Mononuclear cell (primary cell): ENCODE measurements around the gene ARID5A. TPM values are rescaled to one million over a fixed set of nuclear protein-coding genes. Genes with fewer than 3 reads are reported as not detected.
"Not testable (repeated sequence)": the region's sequence is repeated elsewhere in the genome, so short reads cannot be mapped to it uniquely, and the experiment has no call there.

Experiments
- H3K27me3 ChIP-seq: 2 replicates; pipeline ENCODE4 v1.6.0; 2011; ENCODE audit warnings: low read length, control low read depth; ENCODE audit not compliant: insufficient read depth
- H3K4me1 ChIP-seq: 2 replicates; pipeline ENCODE4 v1.5.1; 2011; ENCODE audit warnings: mild to moderate bottlenecking, low read length, control low read depth; ENCODE audit not compliant: insufficient read depth
- H3K4me3 ChIP-seq: 2 replicates; pipeline ENCODE4 v1.5.1; 2011; ENCODE audit warnings: mild to moderate bottlenecking, low read length, moderate library complexity
- H3K9me3 ChIP-seq: 2 replicates; pipeline ENCODE4 v1.5.1; 2011; ENCODE audit warnings: low read depth, mild to moderate bottlenecking, control low read depth, low read length
- total RNA-seq: library from RNA; depleted of rRNA; stranded (reverse); fragments of >200 nt; gene quantifications from one replicate; pipeline ENCODE4 v1.2.3, GENCODE V29; 2012

The ARID5A gene, protein sequence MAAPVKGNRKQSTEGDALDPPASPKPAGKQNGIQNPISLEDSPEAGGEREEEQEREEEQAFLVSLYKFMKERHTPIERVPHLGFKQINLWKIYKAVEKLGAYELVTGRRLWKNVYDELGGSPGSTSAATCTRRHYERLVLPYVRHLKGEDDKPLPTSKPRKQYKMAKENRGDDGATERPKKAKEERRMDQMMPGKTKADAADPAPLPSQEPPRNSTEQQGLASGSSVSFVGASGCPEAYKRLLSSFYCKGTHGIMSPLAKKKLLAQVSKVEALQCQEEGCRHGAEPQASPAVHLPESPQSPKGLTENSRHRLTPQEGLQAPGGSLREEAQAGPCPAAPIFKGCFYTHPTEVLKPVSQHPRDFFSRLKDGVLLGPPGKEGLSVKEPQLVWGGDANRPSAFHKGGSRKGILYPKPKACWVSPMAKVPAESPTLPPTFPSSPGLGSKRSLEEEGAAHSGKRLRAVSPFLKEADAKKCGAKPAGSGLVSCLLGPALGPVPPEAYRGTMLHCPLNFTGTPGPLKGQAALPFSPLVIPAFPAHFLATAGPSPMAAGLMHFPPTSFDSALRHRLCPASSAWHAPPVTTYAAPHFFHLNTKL
- total RNA-seq: 191 TPM

DNA sequence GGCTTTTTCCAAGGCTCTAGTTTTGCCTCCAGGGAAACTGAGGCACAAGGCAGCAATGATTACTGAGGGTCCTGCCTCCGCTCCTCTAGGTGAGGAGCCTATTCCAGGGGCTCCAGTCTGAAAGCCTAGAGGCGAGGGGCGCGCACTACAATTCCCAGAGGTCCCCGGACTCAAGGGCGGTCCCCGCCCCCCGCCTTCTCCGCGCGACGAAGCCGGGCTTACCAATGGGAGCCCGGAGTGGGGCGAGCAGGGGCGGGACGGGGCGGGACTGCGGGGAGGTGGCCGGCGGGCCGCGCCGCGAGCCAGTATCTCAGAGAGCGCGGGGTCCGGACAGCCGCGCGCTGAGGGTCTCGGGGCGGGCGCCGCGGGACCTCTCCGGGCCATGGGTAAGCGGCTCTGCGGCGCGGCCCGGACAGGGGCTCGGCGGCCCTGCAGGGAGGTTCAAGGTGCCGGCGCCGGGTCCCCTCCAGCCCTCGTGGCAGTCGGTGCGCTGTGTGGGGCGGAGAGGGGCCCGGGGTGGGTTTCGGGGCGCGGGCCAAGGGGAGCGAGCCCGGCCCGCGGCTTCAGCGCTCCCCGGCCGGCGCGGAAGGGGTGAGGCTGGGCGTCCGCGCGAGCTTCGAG lies at the start of gene ARID5A:
Gene ARID5A (plus strand): TSS at position 308 of the 621 bp plus-strand sequence. CDS start 75 bp downstream, at position 383.
- H3K4me1 ChIP-seq: peaks cover 84% of the 10 kb centered on the region
- H3K27me3 ChIP-seq: no peaks in the 10 kb centered on the region
- no peaks in the 10 kb centered on the region for H3K9me3 ChIP-seq
- H3K4me3 ChIP-seq: peak within 1 kb of the TSS; percentile 81

DNA sequence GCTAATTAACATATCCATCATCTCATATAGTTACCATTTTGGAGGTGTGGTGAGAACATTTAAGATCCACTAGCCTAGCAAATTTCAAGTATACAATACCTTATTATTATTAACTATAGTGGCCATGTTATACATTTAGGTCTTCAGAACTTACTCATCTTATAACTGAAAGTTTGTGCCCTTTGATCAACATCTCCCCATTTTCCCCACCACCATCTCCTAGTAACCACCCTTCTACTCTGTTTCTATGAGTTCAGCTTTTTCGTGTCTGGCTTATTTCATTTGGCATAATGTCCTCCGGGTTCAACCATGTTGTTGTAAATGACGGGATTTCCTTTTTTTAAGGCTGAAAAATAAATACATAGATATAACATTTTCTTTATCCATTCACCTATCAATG lies 47.3 kb upstream of the ARID5A start:
- Histone ChIP-seq H3K4me1 (peaks cover 23% of the 10 kb centered on the region), H3K4me3 (no peak overlapping the region), H3K27me3 (no peaks in the 10 kb centered on the region), H3K9me3 (no peaks in the 10 kb centered on the region)

DNA sequence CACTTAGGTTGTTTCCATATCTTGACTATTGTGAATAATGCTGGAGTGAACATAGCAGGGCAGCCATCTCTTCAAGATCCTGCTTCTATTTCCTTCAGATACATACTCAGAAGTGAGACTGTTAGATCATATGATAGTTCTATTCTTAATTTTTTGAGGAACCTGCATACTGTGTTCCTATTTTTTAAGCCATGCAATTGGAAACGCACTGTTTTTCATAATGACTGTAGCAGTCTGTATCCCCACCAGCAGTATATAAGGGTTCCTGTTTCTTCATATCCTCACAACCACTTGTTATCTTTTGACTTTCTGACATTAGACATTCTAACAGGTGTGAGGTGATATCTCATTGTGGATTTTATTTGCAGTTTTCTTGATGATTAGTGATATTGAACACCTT lies 46.9 kb upstream of the ARID5A start:
- Histone ChIP-seq H3K27me3 (no peaks in the 10 kb centered on the region), H3K4me1 (peaks cover 23% of the 10 kb centered on the region), H3K4me3 (no peak overlapping the region), H3K9me3 (no peaks in the 10 kb centered on the region)

DNA sequence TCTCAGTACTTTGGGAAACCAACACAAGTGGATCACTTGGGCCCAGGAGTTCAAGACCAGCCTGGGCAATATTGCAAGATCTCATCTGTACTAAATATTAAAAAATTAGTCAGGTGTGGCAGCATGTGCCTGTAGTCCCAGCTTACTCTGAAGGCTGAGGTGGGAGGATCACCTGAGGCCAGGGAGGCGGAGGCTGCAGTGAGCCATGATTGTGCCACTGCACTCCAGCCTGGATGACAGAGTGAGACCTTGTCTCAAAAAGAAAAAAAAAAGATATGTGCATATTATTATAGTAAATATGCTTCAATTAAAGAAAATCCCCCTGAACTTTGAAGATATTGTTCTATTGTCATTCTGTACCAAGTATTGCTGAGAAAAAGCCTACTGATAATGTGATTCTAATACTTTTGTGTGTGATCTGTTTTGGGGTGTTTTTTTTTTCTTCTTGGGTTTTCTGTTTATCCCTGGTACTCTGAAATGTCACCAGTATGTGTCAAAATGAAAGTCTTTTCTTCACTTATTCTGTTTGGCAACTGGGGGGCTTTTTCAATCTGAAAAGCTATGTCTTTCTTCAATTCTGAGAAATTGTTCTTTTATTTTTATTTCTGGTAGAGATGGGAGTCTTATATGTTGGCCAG lies 44.6 kb upstream of the ARID5A start:
- Histone ChIP-seq H3K27me3 (no peaks in the 10 kb centered on the region), H3K4me1 (peaks cover 5% of the 10 kb centered on the region)

DNA sequence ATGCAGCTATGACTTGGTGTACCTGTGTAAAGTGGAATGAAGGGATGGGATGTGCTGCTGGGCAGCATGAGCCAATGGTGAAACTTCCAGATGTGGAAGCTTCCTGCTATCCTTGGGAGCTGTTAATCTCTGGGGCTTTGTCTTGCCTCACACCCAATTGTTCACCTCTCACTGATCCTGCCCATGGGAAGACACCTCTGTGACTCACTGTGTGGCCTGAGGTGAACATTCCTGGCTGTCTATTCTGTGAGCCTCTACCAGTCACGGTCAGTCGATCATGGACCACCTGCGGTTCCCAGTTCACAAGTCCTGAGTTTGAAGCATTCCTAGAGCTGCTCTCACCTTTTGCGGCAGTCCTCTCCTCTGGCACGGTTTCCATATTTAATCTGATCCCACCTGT lies 43.5 kb upstream of the ARID5A start:
- Histone ChIP-seq H3K4me1 (peaks cover 5% of the 10 kb centered on the region), H3K4me3 (no peak overlapping the region), H3K27me3 (no peaks in the 10 kb centered on the region), H3K9me3 (no peaks in the 10 kb centered on the region)

More for the DNA sequence above, 44.6 kb upstream of the ARID5A start:
- H3K4me3 ChIP-seq: no peak overlapping the region
- H3K9me3 ChIP-seq: no peaks in the 10 kb centered on the region

DNA sequence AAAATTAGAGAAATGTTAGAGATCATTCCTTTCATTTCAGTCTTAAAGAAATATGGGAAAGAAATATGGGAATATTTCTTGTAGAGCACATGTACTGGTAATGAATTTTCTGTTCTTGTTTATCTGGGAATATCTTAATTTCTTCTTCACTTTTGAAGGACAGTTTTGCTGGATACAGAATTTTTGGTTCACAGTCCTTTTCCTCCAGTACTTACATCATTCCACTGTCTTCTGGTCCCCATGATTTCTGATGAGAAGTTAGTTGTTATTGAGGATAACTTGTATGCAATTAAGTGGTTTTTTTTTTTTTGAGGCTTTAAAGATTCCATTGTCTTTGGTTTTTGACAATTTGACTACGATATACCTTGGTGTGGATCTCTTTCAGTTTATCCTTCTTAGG lies 42.4 kb upstream of the ARID5A start:
- peaks cover 5% of the 10 kb centered on the region for H3K4me1 ChIP-seq
- H3K4me3 ChIP-seq: no peak overlapping the region
- H3K27me3 ChIP-seq: no peaks in the 10 kb centered on the region
- H3K9me3 ChIP-seq: no peaks in the 10 kb centered on the region

DNA sequence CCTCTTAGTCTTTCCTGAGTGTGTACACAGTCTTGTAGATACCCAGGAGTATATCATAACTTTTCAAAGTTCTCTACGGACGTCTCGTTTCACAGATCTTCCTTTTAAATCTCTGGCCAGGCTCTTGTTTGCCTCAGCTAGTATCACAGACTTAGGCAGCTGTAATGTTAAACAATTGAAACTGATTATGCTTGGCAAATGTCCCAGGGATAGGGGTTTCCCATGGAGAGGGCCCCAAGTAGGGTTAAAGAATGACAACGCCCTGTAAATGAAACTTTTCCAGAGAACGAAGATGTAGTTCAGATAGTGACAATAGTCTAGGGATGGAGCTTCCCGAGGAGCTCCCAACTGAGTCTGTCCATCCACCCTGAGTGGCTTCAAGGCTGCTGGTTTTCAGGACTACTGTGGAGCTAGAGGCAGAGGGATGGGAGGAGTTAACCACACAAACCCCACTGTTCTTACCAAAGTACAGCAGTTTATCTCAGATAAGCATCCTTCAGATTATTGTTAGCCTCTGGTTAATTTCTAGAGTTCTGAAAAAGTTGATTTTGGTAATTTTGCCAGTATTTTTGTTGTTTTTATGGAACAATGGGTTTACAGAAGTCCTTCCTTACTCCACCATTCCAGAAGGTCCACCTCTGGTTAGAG lies 40.4 kb upstream of the ARID5A start:
- no peaks in the 10 kb centered on the region for H3K9me3 ChIP-seq
- H3K4me3 ChIP-seq: no peak overlapping the region
- no peaks in the 10 kb centered on the region for H3K4me1 ChIP-seq
- no peaks in the 10 kb centered on the region for H3K27me3 ChIP-seq

DNA sequence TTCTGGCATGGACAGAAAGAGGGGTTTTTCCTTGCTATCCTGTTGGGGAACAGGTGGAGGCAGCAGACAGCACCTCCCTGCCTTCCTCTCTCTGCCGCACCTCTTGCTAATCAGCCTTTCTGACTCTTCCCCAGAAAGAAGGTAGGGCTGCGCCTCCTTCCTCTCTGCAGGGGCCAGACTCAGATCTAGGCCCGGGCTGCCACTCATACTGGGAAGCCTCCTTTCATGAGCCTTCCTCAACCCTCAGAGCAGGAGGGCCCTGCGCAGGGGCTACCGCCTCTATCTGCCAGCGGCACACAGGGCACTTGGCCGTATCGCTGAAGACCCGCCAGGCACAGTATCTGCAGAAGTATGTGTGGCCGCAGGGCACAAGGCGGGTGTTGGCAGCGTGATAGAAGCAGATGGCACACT lies 38.5 kb upstream of the ARID5A start:
- no peak overlapping the region for H3K4me3 ChIP-seq
- H3K9me3 ChIP-seq: no peaks in the 10 kb centered on the region
- H3K4me1 ChIP-seq: peaks cover 10% of the 10 kb centered on the region
- H3K27me3 ChIP-seq: no peaks in the 10 kb centered on the region

DNA sequence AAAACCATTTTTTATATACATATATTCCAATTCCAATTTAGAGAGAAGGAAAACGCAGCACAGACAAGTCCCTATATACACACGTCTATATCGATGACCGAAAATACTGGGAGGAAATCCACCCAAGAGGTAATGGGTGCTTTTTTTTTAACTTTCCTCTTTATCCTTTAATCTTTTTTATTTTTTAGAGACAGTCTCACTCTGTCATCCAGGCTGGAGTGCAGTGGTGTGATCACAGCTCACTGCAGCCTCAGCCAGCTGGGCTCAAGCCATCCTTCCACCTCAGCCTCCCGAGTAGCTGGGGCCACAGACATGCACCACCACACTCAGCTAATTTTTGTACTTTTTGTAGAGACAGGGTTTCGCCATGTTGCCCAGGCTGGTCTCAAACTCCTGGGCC lies 37.9 kb upstream of the ARID5A start:
- not testable (repeated sequence) for H3K4me3 ChIP-seq, H3K27me3 ChIP-seq, H3K9me3 ChIP-seq
- peaks cover 10% of the 10 kb centered on the region for H3K4me1 ChIP-seq

DNA sequence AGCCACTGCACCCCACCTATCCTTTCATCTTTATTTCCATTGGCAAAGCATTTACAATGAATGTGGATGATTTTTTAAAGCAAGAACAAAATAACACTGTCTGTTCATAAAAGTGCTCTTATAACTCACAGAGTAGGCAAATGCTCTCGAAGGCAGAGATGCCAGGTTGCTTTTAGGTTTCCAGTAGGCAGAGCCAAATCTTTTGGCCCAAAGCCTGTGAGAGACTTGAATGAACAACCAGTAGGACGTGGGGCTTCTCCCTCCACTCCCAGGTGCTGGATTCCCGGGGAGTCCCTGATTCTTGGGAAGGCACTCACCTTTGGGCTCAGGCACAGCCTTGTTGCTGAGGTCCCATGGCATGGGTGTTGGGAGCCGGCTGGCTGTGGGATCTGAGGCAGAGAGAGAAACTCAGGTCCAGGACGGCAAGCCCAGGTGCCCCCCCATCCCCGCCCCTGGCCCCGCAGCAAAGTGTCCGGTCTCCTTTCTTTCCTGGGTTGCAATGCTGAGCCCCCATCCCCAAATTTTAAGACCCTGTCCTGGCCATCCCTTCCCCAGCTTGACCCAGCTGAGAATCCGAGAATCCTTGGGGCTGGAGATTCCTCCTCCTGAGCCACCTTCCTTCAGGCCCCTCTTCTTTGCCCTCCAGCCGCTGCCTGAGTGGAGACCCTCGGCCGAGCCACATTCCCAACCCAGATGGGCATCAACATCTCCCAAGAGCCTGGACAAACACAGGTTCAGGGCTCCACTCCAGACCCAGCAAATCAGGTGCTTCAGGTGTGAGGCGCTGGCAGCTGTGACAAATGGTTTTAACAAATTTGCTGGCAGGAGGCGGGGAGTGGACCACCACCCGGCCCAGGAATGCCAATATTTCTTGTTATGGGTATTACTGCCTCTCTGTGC lies 37.2 kb upstream of the ARID5A start:
- peaks cover 10% of the 10 kb centered on the region for H3K4me1 ChIP-seq
- no peaks in the 10 kb centered on the region for H3K9me3 ChIP-seq
- no peaks in the 10 kb centered on the region for H3K27me3 ChIP-seq
- H3K4me3 ChIP-seq: no peak overlapping the region

DNA sequence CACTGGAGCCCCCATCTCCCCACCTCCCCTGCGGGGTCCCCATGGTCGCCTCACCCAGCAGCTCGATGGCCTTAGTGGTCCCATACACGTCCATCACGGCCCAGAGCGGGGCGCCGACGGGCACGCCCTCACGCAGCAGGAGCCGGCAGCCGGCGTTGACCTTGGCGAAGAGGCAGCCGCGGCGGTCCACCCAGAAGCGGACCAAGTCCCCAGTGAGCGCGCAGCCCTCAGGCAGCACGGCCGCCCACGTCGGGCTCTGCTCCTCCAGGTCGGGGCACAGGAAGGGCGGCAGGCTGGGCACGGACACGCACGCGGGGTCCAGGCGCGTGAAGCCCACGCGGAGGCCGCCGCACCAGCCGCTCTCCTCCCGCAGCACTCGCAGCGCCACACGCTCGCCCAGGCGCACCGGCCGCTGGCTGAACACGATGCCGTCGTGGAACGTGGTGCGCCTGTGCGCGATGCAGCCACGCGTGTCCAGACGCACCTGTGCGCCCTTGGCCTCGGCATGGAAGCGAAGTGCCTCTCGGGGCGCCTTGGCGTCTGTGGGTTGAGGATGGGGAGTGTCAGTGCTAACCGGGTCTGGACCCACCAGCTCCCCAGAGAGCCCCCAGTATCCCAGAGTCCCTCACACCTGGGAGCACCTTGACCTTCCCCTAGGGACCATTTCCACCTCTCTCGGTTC lies 36.0 kb upstream of the ARID5A start:
- no peak overlapping the region for H3K4me3 ChIP-seq
- H3K9me3 ChIP-seq: no peaks in the 10 kb centered on the region
- H3K4me1 ChIP-seq: peaks cover 10% of the 10 kb centered on the region
- H3K27me3 ChIP-seq: no peaks in the 10 kb centered on the region

DNA sequence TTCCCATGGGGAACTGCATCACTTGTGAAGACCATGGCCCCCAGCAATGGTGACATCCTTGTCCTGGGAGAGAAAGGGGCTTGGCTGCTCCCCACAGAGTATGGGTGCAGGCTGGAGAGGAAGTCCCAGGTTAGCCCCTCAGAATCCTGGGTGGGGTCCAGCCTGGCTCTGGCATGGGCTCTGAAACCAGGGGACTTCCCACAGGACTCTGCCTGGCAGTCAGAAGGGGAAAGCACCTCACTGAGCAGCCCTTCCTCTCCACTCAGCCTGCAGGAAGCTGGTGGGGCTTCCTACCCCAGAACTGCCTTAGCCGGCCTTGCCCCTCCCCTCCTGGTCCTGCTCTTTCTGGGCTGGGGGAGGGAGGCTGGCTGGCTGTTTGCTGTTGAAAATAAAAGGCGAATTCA lies 35.1 kb upstream of the ARID5A start:
- Histone ChIP-seq H3K4me3 (no peak overlapping the region), H3K4me1 (peaks cover 10% of the 10 kb centered on the region), H3K9me3 (no peaks in the 10 kb centered on the region), H3K27me3 (no peaks in the 10 kb centered on the region)

DNA sequence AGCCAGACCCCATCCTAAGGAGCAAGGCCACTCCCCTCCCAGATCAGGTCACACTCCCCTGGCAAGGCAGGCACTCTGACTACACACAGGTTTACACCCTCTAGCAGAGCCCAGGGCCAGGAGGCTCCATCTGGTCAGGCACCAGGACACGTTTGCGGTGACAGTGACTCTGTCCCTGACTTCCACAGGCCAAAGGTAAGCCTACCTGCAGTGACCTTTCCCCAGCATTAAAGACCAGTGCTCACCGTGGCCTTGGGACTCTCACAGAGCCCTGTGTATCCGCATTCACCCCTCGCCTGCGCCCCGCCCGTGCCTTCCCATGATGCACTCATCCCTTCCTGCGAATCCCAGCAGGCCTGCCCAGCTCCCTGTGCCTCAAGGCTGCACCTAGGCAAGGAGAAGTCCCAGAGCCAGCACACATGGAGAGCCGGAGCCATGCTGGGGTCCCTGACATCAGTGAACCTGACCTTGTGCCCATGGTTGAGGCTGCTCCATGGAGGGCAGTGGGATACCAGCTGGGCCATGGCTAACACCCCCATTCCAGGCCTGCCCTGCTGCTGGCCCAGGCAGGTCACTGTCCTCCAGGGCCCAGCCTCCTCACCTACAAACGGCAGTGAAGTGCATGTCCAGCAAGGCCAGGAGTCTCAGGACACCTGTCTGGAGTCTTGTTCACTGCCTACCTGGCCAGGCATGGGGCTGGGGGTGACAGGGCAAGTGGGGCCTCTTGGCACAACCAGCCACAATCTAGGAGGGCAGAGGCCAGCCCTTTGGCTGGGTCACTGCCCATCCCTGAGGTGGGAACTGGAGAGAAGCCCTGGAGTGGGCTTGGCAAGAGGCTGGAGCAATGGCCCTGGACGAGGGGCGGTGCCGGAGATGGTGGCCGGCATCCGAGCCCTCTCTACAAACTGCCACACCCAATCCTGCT lies 34.4 kb upstream of the ARID5A start:
- peaks cover 10% of the 10 kb centered on the region for H3K4me1 ChIP-seq
- no peaks in the 10 kb centered on the region for H3K9me3 ChIP-seq
- no peak overlapping the region for H3K4me3 ChIP-seq
- H3K27me3 ChIP-seq: no peaks in the 10 kb centered on the region
